ENCODE measurements around the gene EXD2. TPM values are rescaled to one million over a fixed set of nuclear protein-coding genes. Genes with fewer than 3 reads are reported as not detected.

The EXD2 gene
- total and polyA plus RNA-seq, 10 of the 15 experiments (the other 5 are each of a cell fraction or from before 2014, with no cell fraction given): 1.0 to 12.4 (median 4.6) TPM

GRCh38 chr14:69282448-69282847 lies 91.2 kb downstream of the EXD2 start:
- ATAC-seq: no peak
- 75% methylated on average over 6 of the region's 6 CpGs for WGBS (ENCODE audit: insufficient coverage, insufficient replicate concordance, low lambda C conversion rate, missing lambda C conversion rate)
- intact Hi-C loops (cut with micrococcal nuclease; ENCODE audit: unreplicated experiment): no loop called here
- Histone ChIP-seq H3K79me2 (ENCODE audit: control insufficient read depth, insufficient read depth, low read length) (no peaks in the 10 kb centered on the region), H3K4me3 (no peak overlapping the region), H3K27me3 (replicated peaks in 1 of 2; ENCODE audit: control insufficient read depth in 2 of 2, insufficient read depth in 2 of 2, low read length in 1 of 2) (no peaks in the 10 kb centered on the region), H3K27ac (ENCODE audit: control insufficient read depth, insufficient read depth) (no peak overlapping the region), H2AFZ (ENCODE audit: control insufficient read depth, low read depth, low read length) (no peak overlapping the region), H3K4me1 (ENCODE audit: control insufficient read depth, insufficient read depth, low read length) (peaks cover 3% of the 10 kb centered on the region; the same call in 1 of the 2 replicates), H3K9me3 (replicated peaks; ENCODE audit: control insufficient read depth, insufficient read depth, low read length) (no peaks in the 10 kb centered on the region), H3K36me3 (ENCODE audit: control insufficient read depth in 2 of 2, insufficient read depth in 2 of 2, low read length in 1 of 2) (no peaks in the 10 kb centered on the region), H3K4me2 (ENCODE audit: control insufficient read depth, insufficient read depth) (no peak overlapping the region), H4K20me1 (ENCODE audit: control insufficient read depth, insufficient read depth) (no peaks in the 10 kb centered on the region), H3K9ac (ENCODE audit: control insufficient read depth, insufficient read depth, low read length) (no peak overlapping the region)
- POLR2A ChIA-PET: no interaction called here
- in situ Hi-C loops (cut with MboI): no loop called here
- RAD21 ChIA-PET (ENCODE audit: unreplicated experiment): no interaction called here
- CTCF ChIA-PET: no interaction called here
- TF ChIP-seq RELB (IDR thresholded peaks at IDR 0.05; ENCODE audit: low read depth) (no peak), PAX5 (IDR thresholded peaks at IDR 0.05; ENCODE audit: borderline replicate concordance, low read depth, low read length) (no peak), POLR2A (IDR thresholded peaks at IDR 0.05; ENCODE audit: low read depth, low read length) (no peak), SMC3 (IDR thresholded peaks at IDR 0.05; ENCODE audit: borderline replicate concordance, low read length) (no peak), NFXL1 (IDR thresholded peaks at IDR 0.05; ENCODE audit: borderline replicate concordance) (no peak), KDM1A (IDR thresholded peaks at IDR 0.05; ENCODE audit: borderline replicate concordance) (no peak), RELA (IDR thresholded peaks at IDR 0.05; ENCODE audit: borderline replicate concordance, partially characterized antibody) (no peak), KLF5 (IDR thresholded peaks at IDR 0.05; ENCODE audit: partially characterized antibody) (no peak), SIX5 (IDR thresholded peaks at IDR 0.05; ENCODE audit: low read depth, low read length, severe bottlenecking) (no peak), ZBTB40 (IDR thresholded peaks at IDR 0.05; ENCODE audit: borderline replicate concordance) (no peak), ASH2L (IDR thresholded peaks at IDR 0.05; ENCODE audit: borderline replicate concordance, low read depth) (no peak), LARP7 (IDR thresholded peaks at IDR 0.05) (no peak), PAX8 (IDR thresholded peaks at IDR 0.05) (no peak)
- DNase-seq (ENCODE audit: low read depth, low spot score): no peak
- FAIRE-seq: no peak
- no TSS peak for BruUV-seq (replicated peaks)
- SMC1A ChIA-PET (ENCODE audit: uncharacterized antibody, unreplicated experiment): interaction anchor here (0.9 kb wide), 1 partner anchor 26 kb away, joined by 3 read pairs; no protein-coding TSS in a partner anchor
